ENCODE data around the gene SYCN. TPM values are rescaled to one million over a fixed set of nuclear protein-coding genes. Genes with fewer than 3 reads are reported as not detected.

The SYCN gene
- total RNA-seq, 1 experiment from 2014 or later: not detected

DNA sequence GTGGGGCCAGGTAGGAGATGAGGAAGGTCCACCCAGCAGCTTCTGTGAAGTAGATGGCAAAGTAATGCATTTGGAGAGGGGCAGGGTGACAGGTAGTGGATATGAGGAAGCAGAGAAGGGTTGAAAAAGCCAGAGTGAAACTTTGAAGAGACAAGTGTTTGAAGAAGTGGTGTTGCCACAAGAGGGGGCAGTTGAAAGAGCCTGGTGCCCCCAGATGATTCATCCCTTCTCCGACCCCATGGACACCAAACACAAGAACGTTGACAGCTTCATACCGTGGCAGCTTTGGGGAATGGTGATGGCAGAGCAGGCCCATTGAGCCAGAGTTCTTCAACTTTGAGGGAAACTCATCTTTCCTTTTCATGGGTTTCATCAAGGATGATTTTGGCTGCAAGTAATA, 20.8 kb upstream of the SYCN start:
- ChIA-PET POLR2A (no interaction called here), CTCF (no interaction called here)
- H2AFZ ChIP-seq (ENCODE audit: low read depth, low read length, poor library complexity, severe bottlenecking): no peak overlapping the region

DNA sequence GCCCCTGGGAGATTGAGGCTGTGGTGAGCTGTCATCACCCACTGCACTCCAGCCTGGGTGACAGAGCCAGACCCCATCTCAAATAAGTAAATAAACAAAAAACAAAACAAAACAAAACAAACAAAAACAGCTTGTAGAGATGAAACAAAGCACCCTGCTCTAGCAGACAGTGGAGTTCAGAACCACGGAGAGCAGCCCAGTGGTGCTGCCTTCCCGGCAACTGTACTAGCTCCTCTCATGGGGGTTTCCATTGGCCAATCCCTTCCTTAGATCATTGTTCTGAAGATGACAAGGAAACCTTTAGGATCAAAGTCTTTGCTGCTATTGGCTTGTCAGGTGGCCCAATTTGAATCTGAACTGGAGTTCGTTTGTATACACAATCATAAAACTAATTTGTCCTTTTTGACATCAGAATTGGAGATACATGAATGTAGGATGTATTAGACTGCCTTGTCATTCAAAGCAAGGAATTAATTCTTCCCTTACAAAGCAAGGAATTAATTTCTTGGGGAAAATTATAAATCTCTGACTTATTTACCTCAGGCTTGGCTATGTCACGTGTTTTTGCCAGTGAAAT, 19.7 kb upstream of the SYCN start:
- H3K4me3 ChIP-seq (replicated peaks in 1 of 2; ENCODE audit: low read depth in 1 of 2, low read length in 2 of 2): no peak overlapping the region
- no peaks in the 10 kb centered on the region for H3K79me2 ChIP-seq (ENCODE audit: insufficient read depth, low read length)
- DNase-seq (ENCODE audit: low read depth, low spot score) (no peak), ATAC-seq (0 out of 2 replicates have a peak, but pooled peaks have one; percentile 36)
- intact Hi-C loops (cut with micrococcal nuclease): no loop called here
- ChIA-PET RAD21 (ENCODE audit: low non-redundant PET in 1 of 2, low total read pairs in 2 of 2, uncharacterized antibody in 2 of 2, unreplicated experiment in 2 of 2) (no interaction called here), POLR2A (no interaction called here), CTCF (interaction anchor here (0.6 kb wide), 1 partner anchor 21 kb away, joined by 3 read pairs; no protein-coding TSS in a partner anchor)
- H3K9ac ChIP-seq (ENCODE audit: low read length): no peak overlapping the region
- no peaks in the 10 kb centered on the region for H3K9me3 ChIP-seq (ENCODE audit: control insufficient read depth in 1 of 2, insufficient read depth in 1 of 2, low read depth in 1 of 2, low read length in 2 of 2)
- no peaks in the 10 kb centered on the region for H3K4me1 ChIP-seq (ENCODE audit: control insufficient read depth in 1 of 2, insufficient read depth in 2 of 2, low read length in 2 of 2)
- no peaks in the 10 kb centered on the region for H4K20me1 ChIP-seq (ENCODE audit: insufficient read depth)
- no TSS peak for BruUV-seq (replicated peaks)
- H3K4me2 ChIP-seq (ENCODE audit: low read length): no peak overlapping the region
- H3K27ac ChIP-seq (ENCODE audit: low read depth, low read length): no peak overlapping the region
- H2AFZ ChIP-seq (ENCODE audit: low read depth, low read length, poor library complexity, severe bottlenecking): no peak overlapping the region
- H3K36me3 ChIP-seq (ENCODE audit: control insufficient read depth in 1 of 2, insufficient read depth in 2 of 2, low read length in 2 of 2): no peaks in the 10 kb centered on the region
- peaks cover 7% of the 10 kb centered on the region; the same call in 1 of the 2 replicates for H3K27me3 ChIP-seq (ENCODE audit: insufficient read depth, low read length)
- no peak for TF ChIP-seq POLR2AphosphoS5 (IDR thresholded peaks at IDR 0.05; ENCODE audit: low read depth, low read length)
- TF ChIP-seq, protein P1, sequence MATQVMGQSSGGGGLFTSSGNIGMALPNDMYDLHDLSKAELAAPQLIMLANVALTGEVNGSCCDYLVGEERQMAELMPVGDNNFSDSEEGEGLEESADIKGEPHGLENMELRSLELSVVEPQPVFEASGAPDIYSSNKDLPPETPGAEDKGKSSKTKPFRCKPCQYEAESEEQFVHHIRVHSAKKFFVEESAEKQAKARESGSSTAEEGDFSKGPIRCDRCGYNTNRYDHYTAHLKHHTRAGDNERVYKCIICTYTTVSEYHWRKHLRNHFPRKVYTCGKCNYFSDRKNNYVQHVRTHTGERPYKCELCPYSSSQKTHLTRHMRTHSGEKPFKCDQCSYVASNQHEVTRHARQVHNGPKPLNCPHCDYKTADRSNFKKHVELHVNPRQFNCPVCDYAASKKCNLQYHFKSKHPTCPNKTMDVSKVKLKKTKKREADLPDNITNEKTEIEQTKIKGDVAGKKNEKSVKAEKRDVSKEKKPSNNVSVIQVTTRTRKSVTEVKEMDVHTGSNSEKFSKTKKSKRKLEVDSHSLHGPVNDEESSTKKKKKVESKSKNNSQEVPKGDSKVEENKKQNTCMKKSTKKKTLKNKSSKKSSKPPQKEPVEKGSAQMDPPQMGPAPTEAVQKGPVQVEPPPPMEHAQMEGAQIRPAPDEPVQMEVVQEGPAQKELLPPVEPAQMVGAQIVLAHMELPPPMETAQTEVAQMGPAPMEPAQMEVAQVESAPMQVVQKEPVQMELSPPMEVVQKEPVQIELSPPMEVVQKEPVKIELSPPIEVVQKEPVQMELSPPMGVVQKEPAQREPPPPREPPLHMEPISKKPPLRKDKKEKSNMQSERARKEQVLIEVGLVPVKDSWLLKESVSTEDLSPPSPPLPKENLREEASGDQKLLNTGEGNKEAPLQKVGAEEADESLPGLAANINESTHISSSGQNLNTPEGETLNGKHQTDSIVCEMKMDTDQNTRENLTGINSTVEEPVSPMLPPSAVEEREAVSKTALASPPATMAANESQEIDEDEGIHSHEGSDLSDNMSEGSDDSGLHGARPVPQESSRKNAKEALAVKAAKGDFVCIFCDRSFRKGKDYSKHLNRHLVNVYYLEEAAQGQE (IDR thresholded peaks at IDR 0.05; ENCODE audit: low read depth): peak; percentile 83
- no peaks in the 10 kb centered on the region for H3K9me2 ChIP-seq (ENCODE audit: insufficient read depth)

More for the DNA sequence above, 20.8 kb upstream of the SYCN start:
- H3K27ac ChIP-seq (ENCODE audit: low read depth, low read length): no peak overlapping the region
- H3K79me2 ChIP-seq (ENCODE audit: insufficient read depth, low read length): no peaks in the 10 kb centered on the region
- ATAC-seq (no peak), DNase-seq (ENCODE audit: low read depth, low spot score) (no peak)
- peaks cover 7% of the 10 kb centered on the region; the same call in 1 of the 2 replicates for H3K27me3 ChIP-seq (ENCODE audit: insufficient read depth, low read length)
- H3K4me3 ChIP-seq (replicated peaks in 1 of 2; ENCODE audit: low read depth in 1 of 2, low read length in 2 of 2): no peak overlapping the region
- RAD21 ChIA-PET (ENCODE audit: low non-redundant PET in 1 of 2, low total read pairs in 2 of 2, uncharacterized antibody in 2 of 2, unreplicated experiment in 2 of 2): no interaction called here
- no peaks in the 10 kb centered on the region for H3K4me1 ChIP-seq (ENCODE audit: control insufficient read depth in 1 of 2, insufficient read depth in 2 of 2, low read length in 2 of 2)
- intact Hi-C loops (cut with micrococcal nuclease): no loop called here
- H3K9me2 ChIP-seq (ENCODE audit: insufficient read depth): no peaks in the 10 kb centered on the region
- no peak for TF ChIP-seq YY1 (IDR thresholded peaks at IDR 0.05; ENCODE audit: extremely low read depth, insufficient replicate concordance, low read depth, low read length)
- 0 out of 2 replicates have a peak, but pooled peaks have one; percentile 25 for TF ChIP-seq RAD21 (IDR thresholded peaks at IDR 0.05; ENCODE audit: low read depth)
- H4K20me1 ChIP-seq (ENCODE audit: insufficient read depth): no peaks in the 10 kb centered on the region
- BruUV-seq (replicated peaks): no TSS peak
- H3K9me3 ChIP-seq (ENCODE audit: control insufficient read depth in 1 of 2, insufficient read depth in 1 of 2, low read depth in 1 of 2, low read length in 2 of 2): no peaks in the 10 kb centered on the region
- H3K9ac ChIP-seq (ENCODE audit: low read length): no peak overlapping the region
- no peak overlapping the region for H3K4me2 ChIP-seq (ENCODE audit: low read length)
- no peaks in the 10 kb centered on the region for H3K36me3 ChIP-seq (ENCODE audit: control insufficient read depth in 1 of 2, insufficient read depth in 2 of 2, low read length in 2 of 2)

All from HCT116 (cell line).